ENCODE results near the gene NMT2.
A peak's percentile ranks its signal among the peaks of the same experiment; 100 is the strongest.

Gene NMT2

DNA sequence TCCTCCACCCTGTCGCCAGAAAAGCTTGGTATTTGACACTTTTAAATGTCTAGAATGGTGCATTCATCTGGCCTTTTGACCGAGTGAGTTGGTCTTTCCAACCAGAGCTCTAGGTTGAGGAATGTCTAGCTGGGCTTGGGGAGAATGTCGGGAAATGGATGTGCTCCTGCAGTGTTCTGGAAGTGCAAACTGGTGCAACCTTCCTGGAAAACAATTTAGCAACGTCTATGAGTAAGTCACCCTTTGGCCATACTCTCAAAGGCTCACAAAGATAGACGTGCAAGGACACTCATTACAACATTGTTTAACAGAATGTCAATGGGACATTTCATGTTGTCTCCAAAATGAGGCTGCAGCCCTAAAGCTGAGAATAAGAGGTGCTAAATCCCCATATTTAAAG is 12.2 kb upstream of the NMT2 start:
- no peak for DNase-seq

- DNase-seq, result no peak
These were observed 7.8 kb upstream of the NMT2 start for GRCh38 chr10:15176269-15176668.

- DNase-seq, result no peak
These were observed 7.1 kb upstream of the NMT2 start for GRCh38 chr10:15175587-15175986.

DNA sequence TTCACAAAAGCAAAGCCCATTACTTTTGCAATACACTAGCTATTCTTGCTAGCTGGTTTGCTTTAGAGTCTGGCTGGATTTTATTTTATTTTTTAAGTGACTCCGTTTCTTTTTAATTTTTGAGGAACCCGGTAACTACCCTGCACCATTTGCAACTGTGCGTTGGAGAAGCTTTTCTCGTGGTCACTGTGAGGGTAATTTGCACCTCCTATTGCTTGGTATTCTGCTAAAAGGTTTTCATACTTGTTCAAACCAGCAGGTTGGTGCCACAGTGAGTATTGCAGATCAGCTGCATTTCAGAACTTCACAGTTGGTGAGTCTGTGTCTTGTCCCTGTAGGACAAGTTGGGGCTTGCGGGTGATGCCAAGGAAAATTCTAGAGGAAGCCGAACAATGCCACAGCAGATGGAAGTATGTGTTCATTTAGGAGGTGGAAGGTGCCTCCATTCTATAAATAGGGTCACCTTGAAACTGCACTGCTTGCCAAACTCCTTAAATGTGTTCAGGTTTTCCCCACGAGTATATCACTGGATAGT is 3.9 kb upstream of the NMT2 start:
- no peak for DNase-seq

DNA sequence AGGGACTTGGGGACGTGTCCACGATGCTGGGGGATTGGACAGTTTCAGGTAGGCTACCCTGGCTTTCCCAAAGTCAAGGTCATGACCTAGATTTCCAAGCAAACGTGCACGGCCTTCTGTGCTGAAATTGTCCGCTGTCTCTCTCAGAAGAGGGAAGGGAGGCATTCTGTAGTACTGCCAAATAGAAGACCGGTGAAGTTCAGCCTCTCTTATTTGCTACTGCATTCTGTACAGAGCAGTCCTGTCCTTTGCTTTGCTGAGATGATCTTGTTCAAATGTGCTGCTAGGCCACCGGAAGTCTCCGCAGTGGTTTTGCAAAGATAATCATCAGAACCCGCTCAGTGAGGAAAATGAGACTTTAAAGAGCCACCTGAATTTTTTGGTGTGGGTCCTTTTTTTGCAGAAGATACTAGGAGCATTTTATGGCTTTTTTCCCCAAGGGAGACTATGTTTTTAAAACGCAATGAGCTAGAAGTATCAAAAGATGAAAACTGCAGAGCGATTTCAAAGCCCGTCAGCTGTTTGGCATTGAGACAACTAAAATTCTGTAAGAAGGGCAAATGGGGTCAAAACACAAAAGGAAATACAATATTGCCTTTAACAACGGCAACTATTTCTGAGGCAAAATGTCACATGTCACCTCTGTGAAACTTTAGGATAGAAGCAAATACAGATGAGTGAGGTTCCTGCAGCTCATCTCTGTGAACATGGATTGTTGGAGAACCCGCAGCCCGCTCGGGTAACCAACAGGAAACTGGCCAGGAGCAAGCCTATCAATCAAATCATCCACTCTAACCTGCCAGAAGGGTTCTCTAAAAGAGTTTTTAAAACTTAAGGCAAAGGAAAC is 1.3 kb upstream of the NMT2 start:
- DNase-seq, result peak; percentile 13

GRCh38 chr10:15168786-15169554 is 477 bp upstream of the NMT2 start:
- peak; percentile 95 for DNase-seq

- DNase-seq, result peak; percentile 43
These were observed 842 bp downstream of the NMT2 start for GRCh38 chr10:15167411-15168290.

DNA sequence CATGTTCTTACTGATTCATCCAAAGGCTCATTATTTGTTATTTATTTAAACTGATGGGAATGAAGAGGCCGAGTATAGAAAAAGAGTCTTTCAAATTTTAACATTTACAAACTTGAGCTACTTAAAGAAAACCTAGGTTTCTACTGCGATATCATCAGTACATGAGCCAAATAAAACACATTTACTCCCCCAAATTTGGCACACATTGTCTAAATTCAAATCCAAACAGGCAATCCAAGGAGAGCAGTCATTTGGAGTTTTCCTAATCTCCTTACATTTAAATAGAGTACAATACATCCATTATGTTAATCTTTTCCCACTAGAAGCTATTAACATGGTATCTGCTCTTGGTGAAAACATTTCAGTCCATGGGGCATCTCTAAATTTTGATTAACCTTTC is 2.2 kb downstream of the NMT2 start:
- DNase-seq, result no peak

DNA sequence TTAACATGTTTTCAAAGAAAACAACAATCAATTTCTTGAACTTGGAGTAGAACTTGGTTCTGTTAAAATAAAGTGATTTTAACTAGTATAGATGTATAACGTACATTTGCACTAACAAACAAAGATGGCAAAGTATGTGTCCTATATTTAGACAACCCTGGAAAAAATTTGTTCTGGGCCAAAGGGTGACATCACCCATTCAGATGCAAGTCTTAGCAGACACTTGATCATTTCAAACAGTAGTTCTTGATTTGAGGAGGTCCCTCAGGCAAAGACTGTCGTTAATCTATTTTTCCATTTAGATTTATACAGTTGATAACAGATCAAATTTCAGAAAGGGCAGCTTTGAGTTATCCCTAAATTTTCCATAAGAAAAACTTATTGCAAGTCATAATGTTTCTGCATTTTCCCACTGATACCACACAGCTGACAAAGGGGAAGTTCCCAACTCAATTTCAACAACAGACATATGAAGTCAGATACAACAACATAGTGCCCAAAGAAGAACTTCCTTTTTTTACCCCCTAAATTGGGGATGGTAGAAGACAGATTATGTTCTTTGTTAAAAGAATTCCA is 5.2 kb downstream of the NMT2 start:
- no peak for DNase-seq

DNA sequence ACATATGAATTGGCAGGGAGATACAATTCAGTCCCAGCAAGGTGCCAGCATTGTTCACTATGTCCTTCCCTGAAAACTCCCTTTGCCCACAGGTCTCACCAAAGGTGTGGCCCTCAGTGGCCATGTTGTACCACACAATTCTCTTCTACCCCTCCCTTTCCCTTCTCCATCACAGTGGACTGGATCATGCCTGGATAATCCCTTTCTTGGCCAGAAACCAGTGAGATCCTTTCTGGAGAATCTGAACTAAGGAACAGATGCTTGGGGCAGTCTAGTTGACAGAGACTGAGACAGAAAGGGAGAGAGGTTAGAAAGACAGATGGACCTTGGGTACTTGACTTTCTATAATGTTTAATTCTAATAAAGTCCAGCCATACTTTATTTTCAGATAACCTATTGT is 9.5 kb downstream of the NMT2 start:
- DNase-seq, result no peak

GRCh38 chr10:15158448-15158847 is 10.0 kb downstream of the NMT2 start:
- DNase-seq, result no peak

DNA sequence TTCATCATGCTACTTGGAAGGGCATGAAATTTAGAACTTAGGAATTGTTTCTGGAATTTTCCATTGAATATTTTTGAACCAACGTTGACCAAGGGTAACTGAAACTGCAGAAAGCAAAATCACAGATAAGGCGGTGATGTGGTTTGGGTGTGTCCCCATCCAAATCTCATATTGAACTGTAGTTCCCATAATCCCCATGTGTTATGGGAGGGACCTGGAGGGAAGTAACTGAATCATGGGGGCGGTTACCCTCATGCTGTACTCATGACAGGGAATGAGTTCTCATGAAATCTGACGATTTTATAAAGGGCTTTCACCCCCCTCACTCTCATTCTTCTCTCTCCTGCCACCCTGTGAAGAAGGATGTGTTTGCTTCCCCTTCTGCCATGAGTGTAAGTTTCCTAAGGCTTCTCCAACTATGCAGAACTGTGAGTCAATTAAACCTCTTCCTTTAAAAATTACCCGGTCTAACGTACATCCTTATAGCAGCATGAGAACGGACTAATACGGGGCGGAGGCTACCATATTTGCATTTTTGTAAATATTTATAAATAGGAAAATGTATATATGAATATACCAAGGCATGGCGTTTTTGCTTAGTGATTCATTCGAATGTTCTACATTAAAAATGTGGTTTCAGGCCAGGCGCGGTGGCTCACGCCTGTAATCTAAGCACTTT is 12.4 kb downstream of the NMT2 start:
- DNase-seq, result no peak

DNA sequence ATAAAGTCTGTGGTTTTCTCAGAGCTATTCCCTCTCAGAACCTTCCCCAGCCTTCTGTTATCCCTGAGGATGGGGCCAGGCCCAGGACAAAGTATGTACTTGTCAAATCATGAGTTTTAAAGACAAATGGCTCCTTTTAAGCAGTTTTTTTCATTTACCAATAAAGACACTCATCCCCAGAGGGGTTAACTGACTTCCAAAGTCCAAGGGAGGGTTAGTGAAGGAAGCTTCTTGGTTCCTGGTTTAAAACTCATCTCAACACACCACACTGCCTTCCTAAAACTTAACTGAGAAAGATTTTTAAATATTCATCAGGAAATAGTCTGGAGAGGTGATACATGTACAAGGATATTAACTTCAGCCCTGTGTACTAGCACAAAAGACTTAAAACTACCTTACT is 15.9 kb downstream of the NMT2 start:
- DNase-seq, result no peak

DNA sequence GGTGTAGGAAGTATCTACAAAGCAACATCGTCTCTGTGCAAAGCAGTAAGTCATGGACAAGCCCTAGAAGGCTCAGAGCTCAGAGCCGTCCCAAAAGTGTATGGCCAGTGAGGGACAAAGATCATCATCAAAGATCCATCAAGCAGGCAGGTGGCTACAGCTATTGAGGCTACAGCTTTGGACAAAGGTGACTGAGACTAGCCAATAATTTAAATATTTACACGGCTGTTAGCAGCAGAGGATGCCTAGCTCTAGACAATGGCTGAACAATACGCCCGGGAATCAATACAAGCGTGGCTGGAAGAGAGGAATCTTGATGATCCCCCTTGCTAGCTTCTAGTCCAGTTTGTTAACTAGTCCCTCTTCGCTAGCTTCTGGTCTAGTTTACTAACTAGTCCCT is 17.9 kb downstream of the NMT2 start:
- no peak for DNase-seq

DNA sequence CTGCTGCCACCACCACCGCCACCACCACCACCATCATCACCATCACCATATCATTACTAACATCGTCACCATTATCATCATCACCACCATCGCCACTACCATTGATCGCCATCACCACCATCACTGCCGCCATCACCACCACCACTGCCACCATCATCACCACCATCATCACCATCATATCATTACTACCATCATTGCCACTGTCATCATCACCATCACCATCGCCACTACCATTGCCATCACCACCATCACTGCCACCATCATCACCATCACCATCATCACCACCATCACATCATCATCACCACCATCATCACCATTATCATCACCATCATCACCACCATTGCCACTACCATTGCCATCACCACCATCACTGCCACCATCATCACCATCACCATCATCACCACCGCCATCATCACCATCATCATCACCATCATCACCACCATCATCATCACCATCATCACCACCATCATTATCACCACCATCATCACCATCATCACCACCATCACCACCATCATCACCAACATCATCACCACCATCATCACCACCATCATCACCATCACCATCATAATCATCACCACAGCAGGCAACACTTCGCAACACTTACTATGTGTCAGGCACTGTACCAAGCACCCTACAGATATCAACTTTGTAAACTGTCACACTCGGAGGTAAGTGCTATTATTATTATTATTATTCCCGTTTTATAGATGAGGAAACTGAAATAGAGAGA is 19.3 kb downstream of the NMT2 start:
- DNase-seq, result no peak

- DNase-seq, result no peak
These were observed 20.7 kb downstream of the NMT2 start for GRCh38 chr10:15147594-15148392.

DNA sequence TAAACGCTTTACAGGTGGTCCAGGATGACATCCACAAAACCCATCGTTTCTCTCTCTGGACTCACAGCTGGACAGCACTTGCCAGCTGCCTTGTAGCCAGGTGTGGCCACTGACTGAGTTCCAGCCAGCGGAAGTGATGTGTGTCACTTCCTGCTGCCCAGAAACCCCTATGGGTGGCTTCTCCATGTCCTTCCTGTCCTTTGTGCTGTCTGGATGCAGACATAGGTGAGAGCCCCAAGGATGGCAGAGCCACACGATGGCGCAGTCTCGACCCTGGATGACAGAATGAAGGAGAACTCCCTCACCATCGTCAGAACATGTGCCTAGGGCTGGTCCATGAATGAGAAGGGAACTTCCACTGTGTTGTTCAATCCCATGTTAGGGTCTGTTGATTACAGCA is 22.1 kb downstream of the NMT2 start:
- DNase-seq, result no peak

DNA sequence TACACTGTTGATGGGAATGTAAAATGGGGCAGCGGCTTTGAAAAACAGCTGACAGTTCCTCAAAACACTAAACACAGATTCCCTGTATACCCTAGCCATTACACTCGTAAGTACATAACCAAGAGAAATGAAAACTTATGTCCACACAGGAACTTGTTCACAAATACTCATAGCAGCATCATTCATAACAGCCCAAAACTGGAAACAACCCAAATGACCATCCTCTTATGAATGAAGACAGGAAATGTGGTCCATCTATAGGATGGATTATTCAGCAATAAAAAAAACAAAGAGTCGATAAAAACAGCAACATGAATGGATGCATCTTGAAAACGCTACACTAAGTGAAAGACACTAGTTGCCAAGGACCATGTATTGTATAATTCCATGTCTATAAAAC is 23.7 kb downstream of the NMT2 start:
- DNase-seq, result no peak

GRCh38 chr10:15141136-15142054 is 27.1 kb downstream of the NMT2 start:
- DNase-seq, result peak; percentile 13

Data from stimulated activated CD4-positive, alpha-beta T cell treated with anti-CD3 and anti-CD28 coated beads, Interleukin-4, amount 100 ng/mL, for 1 hour (primary cell).